ENCODE measurements around the gene MFAP2.

MFAP2 gene

DNA sequence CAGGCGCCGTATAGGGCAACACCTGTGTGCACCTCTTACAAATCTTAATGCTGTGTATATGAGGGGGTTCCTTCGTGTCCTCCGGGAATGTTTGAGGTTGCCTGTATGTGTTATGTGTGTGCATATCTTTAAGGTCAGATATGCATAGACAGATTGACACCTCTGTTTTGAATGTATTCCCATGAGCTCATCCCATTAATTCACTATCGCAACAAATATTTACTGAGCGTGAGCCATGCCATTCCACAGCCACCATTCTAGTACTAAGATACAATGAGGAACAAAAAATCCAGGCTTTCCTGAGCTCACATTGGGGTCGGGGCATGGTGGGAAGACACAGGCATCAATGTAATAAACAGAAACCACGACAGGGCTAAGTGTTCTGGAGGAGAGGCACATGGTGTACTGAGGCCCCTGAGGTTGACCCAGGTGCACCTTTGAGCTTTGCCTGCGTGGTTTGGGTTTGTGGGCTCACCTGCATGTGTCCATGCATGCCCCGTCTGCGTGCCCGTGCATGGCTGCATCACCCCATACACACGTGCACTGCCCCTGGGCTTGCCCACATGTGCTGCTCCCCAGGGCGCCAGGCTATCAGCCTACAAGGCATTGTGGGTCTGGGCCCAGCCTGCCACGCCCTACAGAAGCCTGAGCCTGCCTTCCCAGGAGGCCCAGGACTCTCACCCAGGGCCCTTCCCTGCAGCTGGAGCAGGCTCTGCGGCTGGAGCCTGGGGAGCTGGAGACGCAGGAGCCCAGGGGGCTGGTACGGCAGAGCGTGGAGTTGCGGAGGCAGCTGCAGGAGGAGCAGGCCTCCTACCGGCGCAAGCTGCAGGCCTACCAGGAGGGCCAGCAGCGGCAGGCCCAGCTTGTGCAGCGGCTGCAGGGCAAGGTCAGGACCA is 51.0 kb downstream of the MFAP2 start:
- DNase-seq (ENCODE audit: low spot score), result peak; percentile 33

GRCh38 chr1:16927711-16928485 is 52.5 kb downstream of the MFAP2 start:
- peak; percentile 21 for DNase-seq (ENCODE audit: low spot score)

GRCh38 chr1:16927256-16927655 is 53.2 kb downstream of the MFAP2 start:
- no peak for DNase-seq (ENCODE audit: low spot score)

DNA sequence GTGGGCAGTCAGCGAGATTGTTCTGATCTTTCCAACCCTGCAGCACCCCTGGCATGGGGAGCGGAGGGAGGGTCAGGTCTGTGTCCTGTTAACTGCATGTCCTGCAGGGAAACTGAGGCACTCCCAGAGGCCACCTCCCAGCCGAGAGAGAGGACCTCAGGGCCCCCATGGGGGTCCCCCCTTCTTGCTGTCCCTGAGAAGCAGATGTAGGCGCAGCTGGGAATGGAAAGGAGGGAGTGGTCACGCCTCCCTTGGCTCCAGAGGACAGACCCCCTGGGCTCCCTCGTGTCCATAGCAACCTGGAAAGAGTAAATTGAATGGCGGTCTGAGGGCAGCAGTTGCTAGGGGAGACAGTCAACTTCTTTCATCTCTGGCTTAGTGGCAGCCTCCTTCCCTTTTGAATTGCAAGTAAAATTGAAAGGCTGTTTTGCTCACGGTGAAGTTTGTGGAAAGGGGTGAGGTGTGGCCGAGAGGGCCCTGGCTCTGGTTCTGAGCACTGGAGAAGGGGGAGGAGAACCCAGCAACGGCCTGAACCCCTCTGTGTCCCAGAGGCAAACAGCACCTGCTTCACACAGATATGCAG is 53.8 kb downstream of the MFAP2 start:
- peak; percentile 90 for DNase-seq (ENCODE audit: low spot score)

- DNase-seq (ENCODE audit: low spot score), result peak; percentile 37
Observed at GRCh38 chr1:16925635-16926490, 54.6 kb downstream of the MFAP2 start.

GRCh38 chr1:16924919-16925477 is 55.4 kb downstream of the MFAP2 start:
- peak; percentile 71 for DNase-seq (ENCODE audit: low spot score)

Measured in iPS-NIHi11 (cell line).